Esophagus mucosa (tissue), 1 donor: Measurements from ENCODE around the gene SVIL. TPM values are rescaled to one million over a fixed set of nuclear protein-coding genes. Genes with fewer than 3 reads are reported as not detected.
"Not testable (repeated sequence)": the region's sequence is repeated elsewhere in the genome, so short reads cannot be mapped to it uniquely, and the experiment has no call there.

ENCODE experiments used
- ATAC-seq: fragments of 200-7000 bp; cut with Tn5 transposase; one replicate; pipeline ENCODE4 v1.9.1; 2020
- total RNA-seq: library from RNA; stranded (reverse); gene quantifications from one replicate; pipeline ENCODE4 v1.2.4, GENCODE V29; 2023
- donor health status: DM: yes; HTN: yes; CAD: no.

SVIL gene
- total RNA-seq, 1 donor from 2014 or later: 79.6 TPM

GRCh38 chr10:29511806-29512205, 123.0 kb downstream of the SVIL start:
- not testable (repeated sequence) for ATAC-seq

- ATAC-seq: peak; percentile 19
Measured at GRCh38 chr10:29510483-29511157, 124.2 kb downstream of the SVIL start.

GRCh38 chr10:29508554-29509244, 126.1 kb downstream of the SVIL start:
- ATAC-seq: no peak

GRCh38 chr10:29507750-29508149, 127.0 kb downstream of the SVIL start:
- ATAC-seq: not testable (repeated sequence)

- not testable (repeated sequence) for ATAC-seq
Measured at GRCh38 chr10:29506324-29506921, 128.3 kb downstream of the SVIL start.

- no peak for ATAC-seq
Measured at GRCh38 chr10:29502351-29502750, 132.4 kb downstream of the SVIL start.

- peak; percentile 90 for ATAC-seq
Measured at GRCh38 chr10:29501692-29502091, 133.1 kb downstream of the SVIL start.

GRCh38 chr10:29499993-29500537, 134.7 kb downstream of the SVIL start:
- ATAC-seq: no peak

GRCh38 chr10:29496341-29497162, 138.2 kb downstream of the SVIL start:
- peak; percentile 75 for ATAC-seq

- no peak for ATAC-seq
Measured at GRCh38 chr10:29495366-29495765, 139.4 kb downstream of the SVIL start.

- no peak for ATAC-seq
Measured at GRCh38 chr10:29493697-29494096, 141.1 kb downstream of the SVIL start.

GRCh38 chr10:29492774-29493173, 142.0 kb downstream of the SVIL start:
- no peak for ATAC-seq

- no peak for ATAC-seq
Measured at GRCh38 chr10:29491918-29492317, 142.9 kb downstream of the SVIL start.

- not testable (repeated sequence) for ATAC-seq
Measured at GRCh38 chr10:29490781-29491280, 143.9 kb downstream of the SVIL start.

- ATAC-seq: peak; percentile 88
Measured at GRCh38 chr10:29488471-29488870, 146.3 kb downstream of the SVIL start.

GRCh38 chr10:29487884-29488266, 146.9 kb downstream of the SVIL start:
- not testable (repeated sequence) for ATAC-seq

GRCh38 chr10:29487032-29487883, 147.5 kb downstream of the SVIL start:
- not testable (repeated sequence) for ATAC-seq

- ATAC-seq: no peak
Measured at GRCh38 chr10:29486433-29486832, 148.3 kb downstream of the SVIL start.

GRCh38 chr10:29484677-29485076, 150.1 kb downstream of the SVIL start:
- ATAC-seq: not testable (repeated sequence)

GRCh38 chr10:29482591-29483431, 152.0 kb downstream of the SVIL start:
- ATAC-seq: no peak
